H1 (cell line): Measurements from ENCODE around the gene MB. TPM values are rescaled to one million over a fixed set of nuclear protein-coding genes. Genes with fewer than 3 reads are reported as not detected.

Experiments
- CTCF ChIA-PET: fragments of 300-600 bp; sonication (Branson Sonifier 250); formaldehyde crosslinking; loops from one replicate; lab custom pipeline; 2021; ENCODE audit not compliant: partially characterized antibody; lab: Charles Lee
- POLR2A ChIA-PET: fragments of 300-600 bp; sonication (Branson Sonifier 250); formaldehyde crosslinking; loops from one replicate; lab custom pipeline; 2021; ENCODE audit warnings: inconsistent platforms; ENCODE audit not compliant: partially characterized antibody; lab: Charles Lee
- DNase-seq, 2 experiments: peaks; one replicate each; pipeline versions ENCODE4 v3.0.0 to v3.0.0-alpha.2; 2010 to 2022; ENCODE audit warnings: low spot score in 2 of 2, low read depth in 1 of 2, mixed read lengths in 1 of 2
- FAIRE-seq: peaks from 2 replicates; lab custom pipeline; 2011; peaks lifted over from hg19 to GRCh38; lab: Jason Lieb, UNC
- H2AFZ ChIP-seq: 2 replicates; pipeline ENCODE4 v1.8.1; 2012; ENCODE audit warnings: low read length, inconsistent platforms
- H2AK5ac ChIP-seq: 2 replicates; pipeline ENCODE4 v1.6.1; 2013; ENCODE audit warnings: low read depth, low read length
- H2BK120ac ChIP-seq: replicated peaks from 2 replicates; pipeline ENCODE3; 2013; ENCODE audit warnings: low read depth, low read length, inconsistent platforms
- H2BK12ac ChIP-seq: 2 replicates; pipeline ENCODE4 v1.6.1; 2013; ENCODE audit warnings: low read depth, low read length
- H2BK15ac ChIP-seq: 2 replicates; pipeline ENCODE4 v1.6.1; 2013; ENCODE audit warnings: low read length
- H2BK20ac ChIP-seq: 2 replicates; pipeline ENCODE4 v1.6.1; 2013; ENCODE audit warnings: low read length
- H2BK5ac ChIP-seq: 2 replicates; pipeline ENCODE4 v1.6.1; 2013; ENCODE audit warnings: low read depth, low read length
- H3K14ac ChIP-seq: 2 replicates; pipeline ENCODE4 v1.6.1; 2013; ENCODE audit warnings: inconsistent platforms; ENCODE audit not compliant: insufficient read length
- H3K18ac ChIP-seq: 2 replicates; pipeline ENCODE4 v1.6.1; 2013; ENCODE audit warnings: low read length; ENCODE audit errors: extremely low read depth
- H3K23ac ChIP-seq: 2 replicates; pipeline ENCODE4 v1.6.1; 2013; ENCODE audit warnings: inconsistent platforms; ENCODE audit not compliant: insufficient read length
- H3K23me2 ChIP-seq: 2 replicates; pipeline ENCODE4 v1.6.1; 2013; ENCODE audit warnings: low read depth, low read length
- H3K27ac ChIP-seq: 2 replicates; pipeline ENCODE4 v1.6.1; 2011; ENCODE audit warnings: low read depth, low read length, inconsistent platforms
- H3K27me3 ChIP-seq, 4 experiments: replicated peaks in 1 of 4; 1 replicate in 1 of 4; 2 replicates in 3 of 4; pipeline versions ENCODE4 v1.6.1 to v1.8.1; 2011 to 2013; ENCODE audit warnings: low read length in 3 of 4, mild to moderate bottlenecking in 3 of 4, inconsistent platforms in 2 of 4, mixed read lengths in 2 of 4, moderate library complexity in 1 of 4; ENCODE audit not compliant: control insufficient read depth in 3 of 4, insufficient read depth in 3 of 4; ENCODE audit errors: extremely low read depth in 1 of 4
- H3K36me3 ChIP-seq, 4 experiments: 2 replicates each; pipeline versions ENCODE4 v1.6.1 to v1.8.1; 2011 to 2013; ENCODE audit warnings: mild to moderate bottlenecking in 4 of 4, low read length in 3 of 4, moderate library complexity in 2 of 4, control low read depth in 1 of 4, inconsistent platforms in 1 of 4; ENCODE audit not compliant: insufficient read depth in 4 of 4, control insufficient read depth in 2 of 4
- H3K4ac ChIP-seq: replicated peaks from 2 replicates; pipeline ENCODE3; 2013; ENCODE audit warnings: low read length, low read depth, mixed read lengths, inconsistent platforms; ENCODE audit not compliant: insufficient read length
- H3K4me1 ChIP-seq, 4 experiments: replicated peaks in 1 of 4; 1 replicate in 1 of 4; 2 replicates in 3 of 4; pipeline versions ENCODE4 v1.6.1 to v1.8.1; 2011 to 2013; ENCODE audit warnings: low read length in 3 of 4, inconsistent platforms in 2 of 4, mixed read lengths in 1 of 4; ENCODE audit not compliant: insufficient read depth in 4 of 4, control insufficient read depth in 3 of 4
- H3K4me2 ChIP-seq, 2 experiments: 2 replicates each; pipeline versions ENCODE4 v1.6.1 to v1.8.1; 2011 to 2013; ENCODE audit warnings: low read depth in 2 of 2, low read length in 2 of 2, control low read depth in 1 of 2, inconsistent platforms in 1 of 2, mild to moderate bottlenecking in 1 of 2; ENCODE audit not compliant: insufficient read depth in 1 of 2
- H3K4me3 ChIP-seq, 4 experiments: fragments of 200-600, 300-600 bp in 1 of 4; sonication (generic), shearing (Covaris generic), sonication (Bioruptor Twin) in 1 of 4; 2 replicates each; pipeline versions ENCODE4 v1.5.1 to v1.8.1; 2011 to 2016; ENCODE audit warnings: low read length in 4 of 4, low read depth in 3 of 4, control low read depth in 2 of 4, inconsistent platforms in 2 of 4, mild to moderate bottlenecking in 2 of 4, mixed read lengths in 1 of 4, moderate library complexity in 1 of 4; ENCODE audit not compliant: insufficient read depth in 2 of 4; ENCODE audit errors: extremely low read depth in 1 of 4
- H3K56ac ChIP-seq: replicated peaks from 2 replicates; pipeline ENCODE3; 2013; ENCODE audit warnings: low read depth, mild to moderate bottlenecking, mixed read lengths, low read length, inconsistent platforms; ENCODE audit not compliant: insufficient read length
- H3K79me1 ChIP-seq: 2 replicates; pipeline ENCODE4 v1.6.1; 2013; ENCODE audit warnings: low read depth, low read length, control low read depth
- H3K79me2 ChIP-seq, 2 experiments: 2 replicates each; pipeline versions ENCODE4 v1.6.1 to v1.8.1; 2012 to 2013; ENCODE audit warnings: low read length in 2 of 2, mild to moderate bottlenecking in 2 of 2, inconsistent platforms in 1 of 2; ENCODE audit not compliant: insufficient read depth in 2 of 2, control insufficient read depth in 1 of 2
- H3K9ac ChIP-seq, 4 experiments: replicated peaks in 1 of 4; 1 replicate in 1 of 4; 2 replicates in 3 of 4; pipeline versions ENCODE4 v1.6.1 to v1.8.1; 2011 to 2013; ENCODE audit warnings: low read depth in 3 of 4, low read length in 3 of 4, control low read depth in 2 of 4, mild to moderate bottlenecking in 2 of 4, moderate library complexity in 2 of 4, inconsistent platforms in 1 of 4; ENCODE audit errors: extremely low read depth in 1 of 4
- H3K9me3 ChIP-seq, 2 experiments: 2 replicates each; pipeline versions ENCODE4 v1.6.1 to v1.8.1; 2012 to 2013; ENCODE audit warnings: mild to moderate bottlenecking in 2 of 2, moderate library complexity in 2 of 2, control low read depth in 1 of 2, inconsistent platforms in 1 of 2, low read depth in 1 of 2, low read length in 1 of 2, mixed read lengths in 1 of 2; ENCODE audit not compliant: insufficient read depth in 2 of 2
- H4K20me1 ChIP-seq, 2 experiments: replicated peaks in 1 of 2; 2 replicates each; pipeline versions ENCODE3 to v1.8.1; 2011 to 2013; ENCODE audit warnings: inconsistent platforms in 2 of 2, low read length in 2 of 2, mild to moderate bottlenecking in 1 of 2; ENCODE audit not compliant: insufficient read depth in 2 of 2, control insufficient read depth in 1 of 2
- H4K5ac ChIP-seq: 2 replicates; pipeline ENCODE4 v1.6.1; 2013; ENCODE audit warnings: low read length, low read depth, mixed read lengths, inconsistent platforms; ENCODE audit not compliant: insufficient read length
- H4K8ac ChIP-seq: 2 replicates; pipeline ENCODE4 v1.8.0; 2013; ENCODE audit warnings: mild to moderate bottlenecking, moderate library complexity, low read length, inconsistent platforms; ENCODE audit not compliant: insufficient read depth; ENCODE audit errors: extremely low read depth
- H4K91ac ChIP-seq: replicated peaks from 2 replicates; pipeline ENCODE3; 2013; ENCODE audit warnings: low read length, mixed read lengths, inconsistent platforms; ENCODE audit not compliant: insufficient read length
- ASH2L ChIP-seq: fragments of 200-600, 300-600 bp; sonication (generic); IDR thresholded peaks from one replicate; pipeline ENCODE4 v1.7.1; 2017; ENCODE audit warnings: low read length
- HDAC6 ChIP-seq: IDR thresholded peaks from one replicate; pipeline ENCODE4 v1.7.1; 2012; ENCODE audit warnings: low read depth, mild to moderate bottlenecking, inconsistent platforms, low read length, moderate library complexity
- KDM1A ChIP-seq: fragments of 200-600, 300-600 bp; sonication (generic); IDR thresholded peaks from 2 replicates; pipeline ENCODE4 v1.7.1; 2016; ENCODE audit warnings: mild to moderate bottlenecking, low read length, borderline replicate concordance
- POLR2A ChIP-seq, 2 experiments: IDR thresholded peaks; 1 replicate in 1 of 2; 2 replicates in 1 of 2; pipeline ENCODE4 v1.6.1; 2011; ENCODE audit warnings: low read depth in 2 of 2, low read length in 2 of 2, mild to moderate bottlenecking in 2 of 2; ENCODE audit errors: control extremely low read depth in 1 of 2
- POU5F1 ChIP-seq: IDR thresholded peaks from 2 replicates; pipeline ENCODE4 v1.6.1; 2011; ENCODE audit warnings: low read depth, mild to moderate bottlenecking, low read length, moderate library complexity
- SIN3A ChIP-seq, 2 experiments: IDR thresholded peaks in 1 of 2; conservative IDR thresholded peaks in 1 of 2; 2 replicates each; pipeline ENCODE4 v1.6.1; 2011 to 2012; ENCODE audit warnings: low read length in 2 of 2, improper control_type of control experiment in 1 of 2, low read depth in 1 of 2, mild to moderate bottlenecking in 1 of 2
- WGBS, 2 experiments: shearing (Covaris generic) in 1 of 2; methylation state at CpG; one replicate each; pipeline versions ENCODE4 v1.1.6 to v1.1.7; 2013 to 2015; ENCODE audit warnings: low lambda C conversion rate in 2 of 2, mixed read lengths in 2 of 2, inconsistent platforms in 1 of 2, low coverage in 1 of 2, missing lambda C conversion rate in 1 of 2; ENCODE audit not compliant: insufficient replicate concordance in 2 of 2, insufficient coverage in 1 of 2, insufficient read length in 1 of 2; ENCODE audit errors: extremely low coverage in 1 of 2, missing lambda C conversion rate in 1 of 2; 5-methylcytosine and 5-hydroxymethylcytosine counted together
- polyA plus RNA-seq, 7 experiments: library from polyadenylated mRNA; depleted of rRNA in 3 of 7; stranded (reverse) in 5 of 7; unstranded in 2 of 7; fragments of >200 nt in 5 of 7; fragments of 200-250 nt in 2 of 7; gene quantifications; 1 replicate in 5 of 7; 2 replicates in 1 of 7; 4 replicates in 1 of 7; pipeline versions ENCODE4 v1.2.1 to v1.2.3, GENCODE V29; 2011 to 2013; ENCODE audit warnings: missing spikeins in 2 of 7, mixed read lengths in 2 of 7
- total RNA-seq: library from RNA; stranded (reverse); fragmentation: NEBNext Ultra II Directional; extraction: Animal tissue kit (Norgen Biotek cat#: 25700); gene quantifications from 2 replicates; pipeline ENCODE4 v1.2.1, GENCODE V29; 2021
- TF ChIP-seq, protein P1 (sequence below): IDR thresholded peaks from 2 replicates; pipeline ENCODE4 v1.6.1; 2011; ENCODE audit warnings: low read depth, mild to moderate bottlenecking, low read length; ENCODE audit not compliant: insufficient read depth
- TF ChIP-seq, protein P2 (sequence below), 3 experiments: IDR thresholded peaks; 1 replicate in 2 of 3; 2 replicates in 1 of 3; pipeline versions ENCODE4 v1.5.1 to v1.6.1; 2011; ENCODE audit warnings: low read length in 3 of 3, mild to moderate bottlenecking in 3 of 3, inconsistent platforms in 2 of 3, low read depth in 1 of 3, moderate library complexity in 1 of 3; ENCODE audit not compliant: insufficient read depth in 1 of 3; ENCODE audit errors: control extremely low read depth in 1 of 3

Gene MB
- total and polyA plus RNA-seq, 2 of the 8 experiments (the other 6 are each of a cell fraction or from before 2014, with no cell fraction given) = 1.5 TPM; not detected in 1

DNA sequence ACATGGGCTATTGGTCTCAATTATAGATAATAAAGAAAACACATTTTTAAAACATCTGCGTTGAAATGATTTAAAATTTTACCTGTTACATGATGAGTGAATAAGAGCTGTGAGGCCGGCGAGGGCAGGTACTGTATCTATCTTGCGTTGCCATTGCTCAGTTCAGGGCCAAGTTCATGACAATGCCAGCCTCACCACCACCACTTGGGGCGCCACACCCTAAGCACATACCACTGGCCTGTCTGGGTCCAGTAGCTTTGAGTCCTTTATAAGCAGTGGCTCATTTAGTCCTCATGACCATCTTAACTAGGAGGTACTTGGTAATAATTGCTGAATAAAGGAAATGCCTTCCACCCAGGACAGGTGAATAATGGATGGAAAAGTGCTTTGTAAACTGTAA, 14.5 kb upstream of the MB start:
- H2BK15ac ChIP-seq = no peak overlapping the region
- H3K4me1 ChIP-seq = peaks cover 0 to 18% (median 7%) of the 10 kb centered on the region in 4 experiments; a peak in 6 of 7 replicates
- FAIRE-seq (peak; percentile 62), DNase-seq (peak; percentile 47 to 85)
- H2BK12ac ChIP-seq = no peak overlapping the region
- no peak overlapping the region for H3K27ac ChIP-seq
- peaks cover 0 to 3% of the 10 kb centered on the region in 2 experiments for H4K20me1 ChIP-seq
- WGBS, 2 experiments = 51% methylated on average over 5 of the region's 5 CpGs; no CpG with 5 or more reads in 1 of the 2 experiments
- no peaks in the 10 kb centered on the region for H3K79me2 ChIP-seq
- no peak overlapping the region for H3K14ac ChIP-seq
- no peak overlapping the region for H2AK5ac ChIP-seq
- H3K56ac ChIP-seq = no peak overlapping the region
- H3K4me2 ChIP-seq = no peak overlapping the region
- no peak overlapping the region for H3K18ac ChIP-seq
- H3K27me3 ChIP-seq = peaks cover 0 to 2% (median 0%) of the 10 kb centered on the region in 4 experiments; a peak in 1 of 7 replicates
- H2BK120ac ChIP-seq = no peak overlapping the region
- H3K9ac ChIP-seq = no peak overlapping the region
- no peak overlapping the region for H3K23ac ChIP-seq
- H3K23me2 ChIP-seq = peaks cover 9% of the 10 kb centered on the region
- no peak overlapping the region for H4K8ac ChIP-seq
- no peak overlapping the region for H3K4ac ChIP-seq
- no peak overlapping the region for H4K91ac ChIP-seq
- H3K4me3 ChIP-seq = no peak overlapping the region
- no peak overlapping the region for H2BK20ac ChIP-seq
- H3K36me3 ChIP-seq = no peaks in the 10 kb centered on the region; a peak in 1 of 8 replicates
- no peak overlapping the region for H2BK5ac ChIP-seq
- ChIA-PET CTCF (interaction anchor here (0.6 to 4.1 kb wide), 39 partner anchors 9 to 914 kb away, joined by 3 to 30 read pairs (median 4); partner anchors contain the start of gene APOL6), POLR2A (interaction anchor here (1.3 kb wide), 2 partner anchors 9 to 17 kb away, joined by 3 to 5 read pairs; partner anchors contain the start of gene APOL6)
- no peak overlapping the region for H4K5ac ChIP-seq
- no peaks in the 10 kb centered on the region for H3K9me3 ChIP-seq
- no peaks in the 10 kb centered on the region for H3K79me1 ChIP-seq
- no peak overlapping the region for H2AFZ ChIP-seq
- TF ChIP-seq, protein P1, sequence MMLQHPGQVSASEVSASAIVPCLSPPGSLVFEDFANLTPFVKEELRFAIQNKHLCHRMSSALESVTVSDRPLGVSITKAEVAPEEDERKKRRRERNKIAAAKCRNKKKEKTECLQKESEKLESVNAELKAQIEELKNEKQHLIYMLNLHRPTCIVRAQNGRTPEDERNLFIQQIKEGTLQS = no peak
- TF ChIP-seq, protein P2, sequence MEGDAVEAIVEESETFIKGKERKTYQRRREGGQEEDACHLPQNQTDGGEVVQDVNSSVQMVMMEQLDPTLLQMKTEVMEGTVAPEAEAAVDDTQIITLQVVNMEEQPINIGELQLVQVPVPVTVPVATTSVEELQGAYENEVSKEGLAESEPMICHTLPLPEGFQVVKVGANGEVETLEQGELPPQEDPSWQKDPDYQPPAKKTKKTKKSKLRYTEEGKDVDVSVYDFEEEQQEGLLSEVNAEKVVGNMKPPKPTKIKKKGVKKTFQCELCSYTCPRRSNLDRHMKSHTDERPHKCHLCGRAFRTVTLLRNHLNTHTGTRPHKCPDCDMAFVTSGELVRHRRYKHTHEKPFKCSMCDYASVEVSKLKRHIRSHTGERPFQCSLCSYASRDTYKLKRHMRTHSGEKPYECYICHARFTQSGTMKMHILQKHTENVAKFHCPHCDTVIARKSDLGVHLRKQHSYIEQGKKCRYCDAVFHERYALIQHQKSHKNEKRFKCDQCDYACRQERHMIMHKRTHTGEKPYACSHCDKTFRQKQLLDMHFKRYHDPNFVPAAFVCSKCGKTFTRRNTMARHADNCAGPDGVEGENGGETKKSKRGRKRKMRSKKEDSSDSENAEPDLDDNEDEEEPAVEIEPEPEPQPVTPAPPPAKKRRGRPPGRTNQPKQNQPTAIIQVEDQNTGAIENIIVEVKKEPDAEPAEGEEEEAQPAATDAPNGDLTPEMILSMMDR (IDR thresholded peaks at IDR 0.05; ENCODE audit: control extremely low read depth in 1 of 3, insufficient read depth in 1 of 3, low read depth in 1 of 3, low read length in 3 of 3) = peak; percentile 87 to 98 (median 98)
- TF ChIP-seq POU5F1 (no peak), ASH2L (no peak), KDM1A (no peak), HDAC6 (no peak), SIN3A (conservative IDR thresholded peaks at IDR 0.05 in 1 of 2, IDR thresholded peaks at IDR 0.05 in 1 of 2; ENCODE audit: low read depth in 1 of 2, low read length in 2 of 2) (no peak), POLR2A (IDR thresholded peaks at IDR 0.05; ENCODE audit: control extremely low read depth in 1 of 2, low read depth in 2 of 2, low read length in 2 of 2) (no peak)
